NCI-H1092 treated with DMSO at 0.1 percent for 48 hours (cell line): Measurements from ENCODE around the gene RNF114.
A peak's percentile ranks its signal among the peaks of the same experiment; 100 is the strongest.
"Not testable (repeated sequence)": the region's sequence is repeated elsewhere in the genome, so short reads cannot be mapped to it uniquely, and the experiment has no call there.

Experiments
- DNase-seq: peaks from one replicate; lab custom pipeline; 2025; lab: John Stamatoyannopoulos, UW

The RNF114 gene

DNA sequence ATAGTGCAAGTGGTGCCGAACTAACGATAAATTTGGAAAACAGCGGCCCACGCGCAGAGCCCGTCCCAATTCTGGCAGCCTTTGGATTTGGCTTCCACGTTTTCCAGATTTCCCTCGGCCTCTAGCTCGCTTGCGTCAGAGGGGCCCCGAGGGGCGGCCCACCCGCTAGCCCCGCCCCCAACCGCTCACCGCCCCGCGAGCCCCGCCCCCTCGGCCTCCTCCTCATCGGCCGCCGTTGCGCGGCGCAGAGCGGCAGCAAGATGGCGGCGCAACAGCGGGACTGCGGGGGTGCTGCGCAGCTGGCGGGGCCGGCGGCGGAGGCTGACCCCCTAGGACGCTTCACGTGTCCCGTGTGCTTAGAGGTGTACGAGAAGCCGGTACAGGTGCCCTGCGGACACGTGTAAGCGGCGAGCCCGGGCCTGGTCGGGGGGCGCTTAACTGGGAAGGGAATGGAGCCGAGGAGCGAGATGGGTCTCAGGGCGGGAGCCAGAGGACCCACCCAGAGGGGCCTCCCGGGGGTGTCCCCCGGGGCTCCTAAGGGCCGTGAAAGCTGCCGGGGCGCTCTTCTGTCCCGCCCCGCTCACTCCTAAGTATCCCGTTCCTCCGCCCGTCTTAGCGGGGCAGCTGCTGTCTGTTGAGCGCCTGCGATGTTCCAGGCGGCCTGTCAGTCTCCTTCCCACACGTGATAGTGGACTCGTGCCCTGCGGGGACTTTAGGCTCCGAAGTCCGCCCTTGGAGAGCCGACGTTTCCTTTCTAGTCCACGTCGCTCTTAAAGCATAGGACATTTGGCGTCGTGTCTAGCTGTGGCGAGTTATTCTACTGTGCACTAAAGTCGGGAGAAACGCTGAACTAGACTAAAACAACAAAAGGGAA lies at the start of gene RNF114:
RNF114 (plus strand) TSS at position 245 of the 874 bp plus-strand sequence; CDS start at position 261, 16 bp downstream.
- peak; percentile 89 for DNase-seq

GRCh38 chr20:49886571-49887213 lies 49.5 kb upstream of the RNF114 start:
- DNase-seq = no peak

GRCh38 chr20:49887251-49888211 lies 48.7 kb upstream of the RNF114 start:
- DNase-seq = no peak

DNA sequence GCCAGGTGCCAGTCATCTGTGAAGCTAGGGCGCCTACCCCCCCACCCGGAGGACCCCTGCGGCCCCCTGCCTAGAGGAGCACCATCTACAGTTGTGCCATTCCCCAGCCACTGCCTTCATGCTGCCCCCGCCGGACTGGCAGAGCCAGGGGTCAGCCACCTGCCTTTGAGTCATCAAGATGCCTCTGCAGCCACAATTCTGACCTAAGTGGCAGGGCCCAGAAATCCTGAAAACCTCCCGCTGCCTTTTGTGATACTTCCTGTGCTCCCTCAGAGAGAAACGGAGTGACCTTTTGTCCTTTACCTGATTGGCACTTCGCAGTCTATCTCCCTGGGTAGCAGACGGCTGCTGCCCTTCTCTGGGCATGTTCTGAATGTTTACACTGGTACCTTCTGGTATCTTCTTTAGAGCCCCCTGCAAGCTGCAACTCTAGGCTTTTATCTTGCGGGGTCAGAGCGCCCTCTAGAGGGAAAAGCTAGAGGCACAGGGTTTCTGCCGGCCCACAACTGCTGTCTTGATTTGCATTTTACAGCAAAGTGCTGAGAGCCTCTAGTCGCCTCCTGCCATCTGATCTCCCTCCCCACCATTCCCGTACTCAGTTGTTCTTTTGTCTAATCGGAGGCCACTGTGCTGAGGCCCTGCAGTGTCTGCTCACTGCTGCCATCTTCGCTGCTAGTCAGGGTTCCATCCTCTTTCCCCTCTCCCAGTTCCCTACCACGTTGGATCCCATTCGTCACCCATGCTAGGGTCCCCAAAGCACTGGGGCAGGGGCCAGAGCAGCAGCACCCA lies 47.8 kb upstream of the RNF114 start:
- peak; percentile 37 for DNase-seq

GRCh38 chr20:49889001-49889934 lies 46.9 kb upstream of the RNF114 start:
- DNase-seq = no peak

- no peak for DNase-seq
Observed at GRCh38 chr20:49889935-49890333, 46.3 kb upstream of the RNF114 start.

- no peak for DNase-seq
Observed at GRCh38 chr20:49890471-49891361, 45.5 kb upstream of the RNF114 start.

- DNase-seq = no peak
Observed at GRCh38 chr20:49891476-49892110, 44.6 kb upstream of the RNF114 start.

- no peak for DNase-seq
Observed at GRCh38 chr20:49892260-49892659, 43.9 kb upstream of the RNF114 start.

DNA sequence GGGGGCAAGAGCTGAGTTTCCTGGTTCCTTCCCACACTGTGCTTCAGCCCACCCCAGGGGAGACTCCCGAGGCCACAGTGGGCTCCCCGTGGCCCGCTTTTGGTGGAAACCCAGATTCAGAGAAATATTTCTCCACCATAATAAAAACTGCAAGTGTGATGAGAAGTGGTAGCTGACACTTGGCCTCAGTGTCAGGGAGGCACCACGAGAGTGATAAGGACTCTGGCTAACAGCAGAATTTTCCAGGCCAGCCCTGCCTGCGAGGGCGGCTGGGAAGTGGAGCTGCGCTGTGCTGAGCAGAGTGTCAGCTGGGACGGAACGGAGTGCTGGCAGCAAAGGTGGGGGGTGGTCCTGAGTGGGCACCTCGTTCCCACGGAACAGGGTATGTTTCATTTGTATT lies 43.4 kb upstream of the RNF114 start:
- DNase-seq = no peak

DNA sequence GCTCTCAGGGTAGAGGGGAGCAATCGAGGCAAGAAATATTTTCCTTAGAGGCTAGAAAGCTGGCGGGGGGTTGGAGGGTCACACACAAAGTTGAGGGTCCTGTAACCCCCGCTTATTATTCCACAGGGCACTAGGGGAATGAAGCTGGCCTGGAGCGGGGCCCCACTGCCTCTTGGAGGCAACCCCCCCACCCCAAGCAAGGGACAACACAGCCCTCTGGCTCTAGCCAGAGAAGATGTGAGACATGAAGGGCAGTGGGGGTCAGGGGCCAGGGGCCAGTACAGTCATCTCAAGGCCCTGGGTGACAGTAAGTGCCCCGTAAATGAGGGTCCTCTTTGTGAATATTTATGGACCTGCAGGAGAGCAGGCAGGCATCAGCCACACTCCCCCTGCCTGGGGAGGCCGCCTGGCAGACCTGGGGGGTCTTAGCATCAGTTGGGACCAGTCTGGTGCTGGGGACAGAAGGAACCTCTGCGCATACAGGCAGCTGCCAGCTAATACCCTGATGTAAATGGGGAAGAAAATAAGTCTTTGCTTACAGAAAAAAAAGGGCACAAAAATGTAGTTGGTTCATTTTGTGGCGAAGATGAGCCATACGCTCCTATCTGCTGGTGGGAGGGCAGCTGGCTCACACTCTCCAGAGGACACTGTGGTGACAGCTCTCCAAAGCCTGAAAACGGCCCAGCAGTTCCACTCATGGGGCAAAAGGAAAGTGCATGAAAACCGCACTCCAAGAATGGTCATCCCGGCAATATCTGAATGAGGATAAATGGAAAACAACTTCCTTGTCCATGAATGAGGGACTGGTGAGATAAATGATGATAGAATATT lies 42.7 kb upstream of the RNF114 start:
- no peak for DNase-seq

GRCh38 chr20:49894073-49894470 lies 42.1 kb upstream of the RNF114 start:
- DNase-seq = no peak

GRCh38 chr20:49895474-49896093 lies 40.6 kb upstream of the RNF114 start:
- DNase-seq = not testable (repeated sequence)

GRCh38 chr20:49896204-49896603 lies 40.0 kb upstream of the RNF114 start:
- no peak for DNase-seq

DNA sequence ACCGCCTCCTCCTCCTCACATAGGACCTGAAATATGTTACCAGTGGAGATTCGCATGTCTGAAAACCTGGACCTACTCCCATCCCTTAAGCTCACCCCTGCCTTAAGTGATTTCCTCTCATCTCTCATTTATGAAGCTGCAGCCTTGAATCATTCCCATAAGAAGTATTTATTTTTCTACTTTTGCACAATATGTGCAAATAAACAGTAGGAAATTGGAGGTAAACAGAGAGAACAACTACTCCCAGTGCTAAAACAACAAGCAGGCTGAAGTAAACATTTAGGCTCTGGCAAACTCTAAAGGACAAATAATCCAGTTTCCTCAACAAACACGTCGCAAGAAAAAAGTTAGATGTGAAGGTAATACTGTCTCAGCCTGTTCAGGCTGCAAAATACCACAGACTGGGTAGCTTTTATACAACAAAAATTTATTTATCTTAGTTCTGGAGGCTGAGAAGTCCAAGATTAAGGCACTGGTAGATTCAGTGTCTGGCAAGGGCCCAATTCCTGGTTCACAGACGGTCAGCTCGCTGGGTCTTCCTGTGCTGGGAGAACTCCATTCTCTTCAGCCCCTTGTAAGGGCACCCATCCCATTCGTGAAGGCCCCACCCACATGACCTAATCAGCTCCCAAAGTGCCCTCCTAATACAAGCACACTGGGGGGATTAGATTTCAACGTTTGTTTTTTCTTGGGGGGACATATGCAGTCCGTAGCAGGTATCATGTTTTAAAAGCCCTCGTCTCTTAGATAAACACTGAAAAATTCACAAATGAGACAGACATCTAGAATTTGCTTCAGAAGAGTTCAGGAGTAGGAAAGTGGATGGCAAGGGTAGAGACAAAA lies 36.4 kb upstream of the RNF114 start:
- DNase-seq = no peak

DNA sequence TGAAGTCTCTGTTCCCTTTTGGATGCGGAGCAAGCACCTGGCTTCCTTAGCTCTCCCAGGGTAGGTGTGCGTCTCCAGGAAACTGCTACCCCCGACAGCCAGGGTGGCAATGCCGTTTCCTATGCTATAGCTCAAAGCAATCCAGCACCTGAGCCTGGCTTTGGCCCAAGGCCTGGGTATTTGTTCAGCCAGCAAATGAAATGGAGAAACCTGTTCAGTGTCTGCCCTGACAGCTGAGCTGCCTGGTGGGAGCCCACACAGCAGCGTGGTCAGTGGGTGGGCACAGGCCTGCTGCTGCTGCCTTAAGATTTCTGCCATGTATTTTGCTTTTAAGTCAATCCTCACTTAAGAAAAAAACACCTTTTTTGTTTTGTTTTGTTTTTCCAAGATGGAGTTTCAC lies 34.6 kb upstream of the RNF114 start:
- peak; percentile 38 for DNase-seq
